Measurements from ENCODE around the gene MRPS22. TPM values are rescaled to one million over a fixed set of nuclear protein-coding genes. Genes with fewer than 3 reads are reported as not detected.

MRPS22 gene
- total and polyA plus RNA-seq, 2 of the 13 experiments (the other 11 are each of a cell fraction or from before 2014, with no cell fraction given) = 52.7 to 113 TPM

GRCh38 chr3:139343895-139344856 is at the start of gene MRPS22 (continued):
- TF ChIP-seq HNRNPUL1 (IDR thresholded peaks at IDR 0.05; ENCODE audit: low read depth, low read length) (no peak), RELA (CRISPR knock-in tag; IDR thresholded peaks at IDR 0.05) (no peak), CHD2 (IDR thresholded peaks at IDR 0.05; ENCODE audit: low read depth, low read length) (peak; percentile 88), HDAC2 (CRISPR knock-in tag; IDR thresholded peaks at IDR 0.05) (peak; percentile 54; the same call in 1 of the 2 replicates), NFE2L1 (CRISPR knock-in tag; IDR thresholded peaks at IDR 0.05; ENCODE audit: borderline replicate concordance) (no peak), ZSCAN9 (CRISPR knock-in tag; IDR thresholded peaks at IDR 0.05; ENCODE audit: borderline replicate concordance) (no peak; the same call in 1 of the 2 replicates), NR1H2 (CRISPR knock-in tag; IDR thresholded peaks at IDR 0.05; ENCODE audit: borderline replicate concordance, low read depth) (no peak), GPN1 (CRISPR knock-in tag; IDR thresholded peaks at IDR 0.05; ENCODE audit: borderline replicate concordance) (no peak), ZNF160 (CRISPR knock-in tag; IDR thresholded peaks at IDR 0.05) (peak; percentile 78; the same call in 1 of the 2 replicates), SP2 (CRISPR knock-in tag; IDR thresholded peaks at IDR 0.05) (no peak; the same call in 1 of the 2 replicates), ATRX (CRISPR knock-in tag; IDR thresholded peaks at IDR 0.05; ENCODE audit: borderline replicate concordance) (no peak), ZMYM2 (CRISPR knock-in tag; IDR thresholded peaks at IDR 0.05) (no peak), E2F1 (CRISPR knock-in tag; IDR thresholded peaks at IDR 0.05) (peak; percentile 46; the same call in 1 of the 2 replicates), ZUFSP (CRISPR knock-in tag; IDR thresholded peaks at IDR 0.05; ENCODE audit: borderline replicate concordance) (no peak), GATAD2A (CRISPR knock-in tag; IDR thresholded peaks at IDR 0.05) (peak; percentile 38; the same call in 1 of the 2 replicates), BRCA1 (CRISPR knock-in tag; IDR thresholded peaks at IDR 0.05) (no peak), ZNF546 (CRISPR knock-in tag; conservative IDR thresholded peaks at IDR 0.05) (no peak), NFYB (CRISPR knock-in tag; IDR thresholded peaks at IDR 0.05) (no peak), ZNF792 (CRISPR knock-in tag; IDR thresholded peaks at IDR 0.05) (no peak), SSRP1 (CRISPR knock-in tag; IDR thresholded peaks at IDR 0.05) (peak; percentile 56; the same call in 1 of the 2 replicates), YY1 (IDR thresholded peaks at IDR 0.05; ENCODE audit: insufficient read depth, insufficient replicate concordance, low read depth, low read length) (peak; percentile 95), ZNF292 (CRISPR knock-in tag; IDR thresholded peaks at IDR 0.05; ENCODE audit: borderline replicate concordance, low read depth) (no peak), FOXM1 (CRISPR knock-in tag; IDR thresholded peaks at IDR 0.05) (no peak), HMG20A (CRISPR knock-in tag; IDR thresholded peaks at IDR 0.05; ENCODE audit: borderline replicate concordance) (no peak)
- TF ChIP-seq, protein P1, sequence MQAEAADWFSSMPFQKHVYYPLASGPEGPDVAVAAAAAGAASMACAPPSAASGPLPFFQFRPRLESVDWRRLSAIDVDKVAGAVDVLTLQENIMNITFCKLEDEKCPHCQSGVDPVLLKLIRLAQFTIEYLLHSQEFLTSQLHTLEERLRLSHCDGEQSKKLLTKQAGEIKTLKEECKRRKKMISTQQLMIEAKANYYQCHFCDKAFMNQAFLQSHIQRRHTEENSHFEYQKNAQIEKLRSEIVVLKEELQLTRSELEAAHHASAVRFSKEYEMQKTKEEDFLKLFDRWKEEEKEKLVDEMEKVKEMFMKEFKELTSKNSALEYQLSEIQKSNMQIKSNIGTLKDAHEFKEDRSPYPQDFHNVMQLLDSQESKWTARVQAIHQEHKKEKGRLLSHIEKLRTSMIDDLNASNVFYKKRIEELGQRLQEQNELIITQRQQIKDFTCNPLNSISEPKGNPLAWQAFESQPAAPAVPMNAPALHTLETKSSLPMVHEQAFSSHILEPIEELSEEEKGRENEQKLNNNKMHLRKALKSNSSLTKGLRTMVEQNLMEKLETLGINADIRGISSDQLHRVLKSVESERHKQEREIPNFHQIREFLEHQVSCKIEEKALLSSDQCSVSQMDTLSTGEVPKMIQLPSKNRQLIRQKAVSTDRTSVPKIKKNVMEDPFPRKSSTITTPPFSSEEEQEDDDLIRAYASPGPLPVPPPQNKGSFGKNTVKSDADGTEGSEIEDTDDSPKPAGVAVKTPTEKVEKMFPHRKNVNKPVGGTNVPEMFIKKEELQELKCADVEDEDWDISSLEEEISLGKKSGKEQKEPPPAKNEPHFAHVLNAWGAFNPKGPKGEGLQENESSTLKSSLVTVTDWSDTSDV (CRISPR knock-in tag; IDR thresholded peaks at IDR 0.05) = no peak
- TF ChIP-seq, protein P2, sequence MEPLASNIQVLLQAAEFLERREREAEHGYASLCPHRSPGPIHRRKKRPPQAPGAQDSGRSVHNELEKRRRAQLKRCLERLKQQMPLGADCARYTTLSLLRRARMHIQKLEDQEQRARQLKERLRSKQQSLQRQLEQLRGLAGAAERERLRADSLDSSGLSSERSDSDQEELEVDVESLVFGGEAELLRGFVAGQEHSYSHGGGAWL (CRISPR knock-in tag; IDR thresholded peaks at IDR 0.05) = no peak

All from HepG2 (cell line).